ENCODE results near the gene SMIM35.

Gene SMIM35

GRCh38 chr11:118106789-118107335, 20.1 kb upstream of the SMIM35 start:
- no peak overlapping the region for H3K27ac ChIP-seq
- H3K4me3 ChIP-seq (ENCODE audit: low read depth, low read length) = no peak overlapping the region
- TF ChIP-seq CTCF (IDR thresholded peaks at IDR 0.05; ENCODE audit: low read depth, low read length) = no peak
- DNase-seq = no peak
- no peaks in the 10 kb centered on the region for H3K27me3 ChIP-seq (ENCODE audit: insufficient read depth, low read depth, severe bottlenecking)
- no peaks in the 10 kb centered on the region for H3K36me3 ChIP-seq
- H3K9me3 ChIP-seq (ENCODE audit: severe bottlenecking) = no peaks in the 10 kb centered on the region

GRCh38 chr11:118105657-118106305, 19.0 kb upstream of the SMIM35 start:
- DNase-seq = no peak
- no peaks in the 10 kb centered on the region for H3K27me3 ChIP-seq (ENCODE audit: insufficient read depth, low read depth, severe bottlenecking)
- H3K27ac ChIP-seq = no peak overlapping the region
- H3K9me3 ChIP-seq (ENCODE audit: severe bottlenecking) = no peaks in the 10 kb centered on the region
- H3K36me3 ChIP-seq = no peaks in the 10 kb centered on the region
- H3K4me3 ChIP-seq (ENCODE audit: low read depth, low read length) = no peak overlapping the region
- no peak for TF ChIP-seq CTCF (IDR thresholded peaks at IDR 0.05; ENCODE audit: low read depth, low read length)

- DNase-seq = no peak
- Histone ChIP-seq H3K36me3 (no peaks in the 10 kb centered on the region), H3K27me3 (ENCODE audit: insufficient read depth, low read depth, severe bottlenecking) (no peaks in the 10 kb centered on the region), H3K4me3 (ENCODE audit: low read depth, low read length) (no peak overlapping the region), H3K9me3 (ENCODE audit: severe bottlenecking) (no peaks in the 10 kb centered on the region), H3K27ac (no peak overlapping the region)
- no peak for TF ChIP-seq CTCF (IDR thresholded peaks at IDR 0.05; ENCODE audit: low read depth, low read length)
Measured at GRCh38 chr11:118104491-118104890, 17.7 kb upstream of the SMIM35 start.

DNA sequence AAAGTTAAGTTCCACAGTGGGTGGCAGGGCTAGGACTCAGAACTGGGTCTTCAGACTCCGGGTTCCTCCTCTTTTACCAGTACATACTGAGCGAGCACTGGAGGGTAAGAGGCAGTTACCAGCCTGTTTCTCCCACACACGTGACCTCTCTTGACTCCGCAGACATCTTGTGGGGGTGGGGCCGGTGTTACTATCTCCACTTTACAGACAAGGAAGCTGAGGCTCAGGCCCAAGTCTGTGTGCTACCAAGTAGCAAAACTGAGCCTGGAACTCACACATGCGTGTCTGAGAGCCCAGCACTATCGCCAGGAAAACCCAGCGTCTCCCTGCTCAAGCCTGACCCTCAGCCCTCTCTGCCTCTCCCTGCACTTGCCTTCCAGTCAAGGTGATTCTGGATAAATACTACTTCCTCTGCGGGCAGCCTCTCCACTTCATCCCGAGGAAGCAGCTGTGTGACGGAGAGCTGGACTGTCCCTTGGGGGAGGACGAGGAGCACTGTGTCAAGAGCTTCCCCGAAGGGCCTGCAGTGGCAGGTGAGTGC, 16.0 kb upstream of the SMIM35 start:
- H3K27ac ChIP-seq = no peak overlapping the region
- TF ChIP-seq CTCF (IDR thresholded peaks at IDR 0.05; ENCODE audit: low read depth, low read length) = no peak
- DNase-seq = no peak

DNA sequence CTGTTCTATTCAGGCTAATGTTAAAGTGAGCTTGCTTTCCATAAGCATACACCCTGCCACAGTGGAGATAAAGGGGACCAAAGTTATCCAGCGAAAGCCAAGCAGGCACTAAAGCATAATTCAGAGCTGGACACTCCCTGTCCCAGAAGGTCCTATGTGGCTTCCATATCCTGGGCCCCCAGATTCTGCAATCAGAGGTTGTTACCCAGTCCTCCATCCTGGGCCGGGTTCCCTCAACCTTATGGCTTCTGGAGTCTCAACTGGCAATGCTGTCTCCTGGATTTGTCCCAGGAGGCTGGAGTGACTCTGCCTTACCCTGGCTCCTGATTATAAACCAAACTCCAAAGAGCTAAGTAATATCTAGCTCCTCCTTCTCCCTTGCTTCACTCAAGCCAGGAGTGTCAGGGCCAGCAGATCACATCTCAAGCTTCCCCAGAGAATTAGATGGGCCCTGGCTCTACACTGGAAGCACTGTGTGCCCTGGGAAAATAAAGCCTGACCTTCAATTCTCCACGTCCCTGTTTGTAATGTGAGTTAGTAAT, 14.0 kb upstream of the SMIM35 start:
- no peak for TF ChIP-seq CTCF (IDR thresholded peaks at IDR 0.05; ENCODE audit: low read depth, low read length)
- H3K4me3 ChIP-seq (ENCODE audit: low read depth, low read length) = no peak overlapping the region
- no peak overlapping the region for H3K27ac ChIP-seq
- DNase-seq = no peak
- H3K9me3 ChIP-seq (ENCODE audit: severe bottlenecking) = no peaks in the 10 kb centered on the region
- no peaks in the 10 kb centered on the region for H3K36me3 ChIP-seq
- no peaks in the 10 kb centered on the region for H3K27me3 ChIP-seq (ENCODE audit: insufficient read depth, low read depth, severe bottlenecking)

More for the DNA sequence above, 16.0 kb upstream of the SMIM35 start:
- no peaks in the 10 kb centered on the region for H3K27me3 ChIP-seq (ENCODE audit: insufficient read depth, low read depth, severe bottlenecking)
- no peaks in the 10 kb centered on the region for H3K9me3 ChIP-seq (ENCODE audit: severe bottlenecking)
- no peak overlapping the region for H3K4me3 ChIP-seq (ENCODE audit: low read depth, low read length)
- H3K36me3 ChIP-seq = no peaks in the 10 kb centered on the region

All from WERI-Rb-1 (cell line).